ENCODE results near the gene VAMP8.
"Not testable (repeated sequence)": the region's sequence is repeated elsewhere in the genome, so short reads cannot be mapped to it uniquely, and the experiment has no call there.

Gene VAMP8

GRCh38 chr2:85554980-85555612 is 22.3 kb upstream of the VAMP8 start:
- peaks cover 51% of the 10 kb centered on the region; the same call in 1 of the 2 replicates for H3K36me3 ChIP-seq (ENCODE audit: insufficient read depth, low read length)
- no peak overlapping the region for H3K9ac ChIP-seq (ENCODE audit: low read length)
- H3K4me2 ChIP-seq (ENCODE audit: low read length) = no peak overlapping the region
- peaks cover 6% of the 10 kb centered on the region for H3K4me1 ChIP-seq (ENCODE audit: insufficient read depth, low read length, severe bottlenecking)
- no peaks in the 10 kb centered on the region for H4K20me1 ChIP-seq (ENCODE audit: insufficient read depth, low read length)
- no peak overlapping the region for H3K4me3 ChIP-seq (ENCODE audit: low read depth, low read length, poor library complexity, severe bottlenecking)
- H3K27ac ChIP-seq (ENCODE audit: low read depth, low read length, poor library complexity, severe bottlenecking) = no peak overlapping the region
- H3K27me3 ChIP-seq (ENCODE audit: insufficient read depth, low read length) = no peaks in the 10 kb centered on the region
- TF ChIP-seq EZH2 (IDR thresholded peaks at IDR 0.05; ENCODE audit: borderline replicate concordance, low read length) = no peak
- TF ChIP-seq, protein P1, sequence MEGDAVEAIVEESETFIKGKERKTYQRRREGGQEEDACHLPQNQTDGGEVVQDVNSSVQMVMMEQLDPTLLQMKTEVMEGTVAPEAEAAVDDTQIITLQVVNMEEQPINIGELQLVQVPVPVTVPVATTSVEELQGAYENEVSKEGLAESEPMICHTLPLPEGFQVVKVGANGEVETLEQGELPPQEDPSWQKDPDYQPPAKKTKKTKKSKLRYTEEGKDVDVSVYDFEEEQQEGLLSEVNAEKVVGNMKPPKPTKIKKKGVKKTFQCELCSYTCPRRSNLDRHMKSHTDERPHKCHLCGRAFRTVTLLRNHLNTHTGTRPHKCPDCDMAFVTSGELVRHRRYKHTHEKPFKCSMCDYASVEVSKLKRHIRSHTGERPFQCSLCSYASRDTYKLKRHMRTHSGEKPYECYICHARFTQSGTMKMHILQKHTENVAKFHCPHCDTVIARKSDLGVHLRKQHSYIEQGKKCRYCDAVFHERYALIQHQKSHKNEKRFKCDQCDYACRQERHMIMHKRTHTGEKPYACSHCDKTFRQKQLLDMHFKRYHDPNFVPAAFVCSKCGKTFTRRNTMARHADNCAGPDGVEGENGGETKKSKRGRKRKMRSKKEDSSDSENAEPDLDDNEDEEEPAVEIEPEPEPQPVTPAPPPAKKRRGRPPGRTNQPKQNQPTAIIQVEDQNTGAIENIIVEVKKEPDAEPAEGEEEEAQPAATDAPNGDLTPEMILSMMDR (IDR thresholded peaks at IDR 0.05; ENCODE audit: low read length) = no peak
- H2AFZ ChIP-seq (ENCODE audit: low read length) = no peak overlapping the region
- H3K9me3 ChIP-seq (ENCODE audit: low read length) = no peaks in the 10 kb centered on the region
- H3K79me2 ChIP-seq (ENCODE audit: insufficient read depth, low read length) = peaks cover 3% of the 10 kb centered on the region; the same call in 1 of the 2 replicates
- H3F3A ChIP-seq (ENCODE audit: insufficient read depth, low read length) = no peaks in the 10 kb centered on the region
- no peaks in the 10 kb centered on the region for H3K9me2 ChIP-seq (ENCODE audit: low read depth, low read length)

GRCh38 chr2:85557130-85557529 is 20.3 kb upstream of the VAMP8 start:
- Histone ChIP-seq H3K4me3 (ENCODE audit: low read depth, low read length, poor library complexity, severe bottlenecking) (no peak overlapping the region), H3K36me3 (ENCODE audit: insufficient read depth, low read length) (peaks cover 33% of the 10 kb centered on the region; the same call in 1 of the 2 replicates), H3K9me2 (ENCODE audit: low read depth, low read length) (no peaks in the 10 kb centered on the region), H3K4me1 (ENCODE audit: insufficient read depth, low read length, severe bottlenecking) (peaks cover 17% of the 10 kb centered on the region), H3K27ac (ENCODE audit: low read depth, low read length, poor library complexity, severe bottlenecking) (no peak overlapping the region), H3K79me2 (ENCODE audit: insufficient read depth, low read length) (peaks cover 12% of the 10 kb centered on the region), H3K9me3 (ENCODE audit: low read length) (no peaks in the 10 kb centered on the region), H2AFZ (ENCODE audit: low read length) (no peak overlapping the region), H3K9ac (ENCODE audit: low read length) (no peak overlapping the region), H4K20me1 (ENCODE audit: insufficient read depth, low read length) (no peaks in the 10 kb centered on the region), H3F3A (ENCODE audit: insufficient read depth, low read length) (no peaks in the 10 kb centered on the region), H3K4me2 (ENCODE audit: low read length) (no peak overlapping the region), H3K27me3 (ENCODE audit: insufficient read depth, low read length) (no peaks in the 10 kb centered on the region)
- TF ChIP-seq, protein P1 (IDR thresholded peaks at IDR 0.05; ENCODE audit: low read length) = no peak
- no peak for TF ChIP-seq EZH2 (IDR thresholded peaks at IDR 0.05; ENCODE audit: borderline replicate concordance, low read length)

DNA sequence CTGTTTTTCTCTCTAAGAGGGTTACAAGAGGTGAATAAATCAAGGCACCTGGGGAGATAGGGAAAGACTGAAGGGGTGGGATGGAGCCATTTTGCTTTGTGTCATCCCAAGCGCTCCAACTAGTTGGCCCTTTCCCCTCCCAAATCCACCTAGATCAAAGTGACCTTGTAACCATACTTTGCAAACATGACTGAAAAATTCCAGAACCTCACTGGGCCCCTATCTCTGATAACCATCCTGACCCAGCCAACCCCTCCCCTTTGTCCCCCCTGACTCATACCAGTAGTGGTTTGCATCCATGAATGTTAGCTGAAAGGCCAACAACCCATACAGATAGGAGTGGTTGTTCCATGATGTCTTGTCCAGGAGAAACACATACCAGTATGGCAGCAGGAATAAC is 19.2 kb upstream of the VAMP8 start:
- H3K27me3 ChIP-seq (ENCODE audit: insufficient read depth, low read length) = no peaks in the 10 kb centered on the region
- H3K9ac ChIP-seq (ENCODE audit: low read length) = no peak overlapping the region
- peaks cover 25% of the 10 kb centered on the region; the same call in 1 of the 2 replicates for H3K36me3 ChIP-seq (ENCODE audit: insufficient read depth, low read length)
- H2AFZ ChIP-seq (ENCODE audit: low read length) = no peak overlapping the region
- TF ChIP-seq, protein P1 (IDR thresholded peaks at IDR 0.05; ENCODE audit: low read length) = no peak
- no peak for TF ChIP-seq EZH2 (IDR thresholded peaks at IDR 0.05; ENCODE audit: borderline replicate concordance, low read length)
- H4K20me1 ChIP-seq (ENCODE audit: insufficient read depth, low read length) = no peaks in the 10 kb centered on the region
- H3K4me1 ChIP-seq (ENCODE audit: insufficient read depth, low read length, severe bottlenecking) = peaks cover 19% of the 10 kb centered on the region
- no peaks in the 10 kb centered on the region for H3K9me2 ChIP-seq (ENCODE audit: low read depth, low read length)
- H3K4me2 ChIP-seq (ENCODE audit: low read length) = no peak overlapping the region
- no peak overlapping the region for H3K27ac ChIP-seq (ENCODE audit: low read depth, low read length, poor library complexity, severe bottlenecking)
- H3K79me2 ChIP-seq (ENCODE audit: insufficient read depth, low read length) = peaks cover 12% of the 10 kb centered on the region
- no peaks in the 10 kb centered on the region for H3F3A ChIP-seq (ENCODE audit: insufficient read depth, low read length)
- H3K4me3 ChIP-seq (ENCODE audit: low read depth, low read length, poor library complexity, severe bottlenecking) = no peak overlapping the region
- no peaks in the 10 kb centered on the region for H3K9me3 ChIP-seq (ENCODE audit: low read length)

DNA sequence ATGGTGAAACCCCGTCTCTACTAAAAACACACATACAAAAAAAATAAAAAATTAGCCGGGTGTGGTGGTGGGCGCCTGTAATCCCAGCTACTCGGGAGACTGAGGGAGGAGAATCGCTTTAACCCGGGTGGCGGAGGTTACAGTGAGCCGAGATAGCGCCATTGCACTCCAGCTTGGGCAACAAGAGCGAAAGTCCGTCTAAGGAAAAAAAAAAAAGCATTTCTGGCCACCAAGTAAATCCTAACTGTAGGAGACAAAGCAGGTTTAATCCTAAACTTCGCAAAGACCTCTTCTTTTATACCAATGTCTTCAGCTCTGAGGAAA is 17.0 kb upstream of the VAMP8 start:
- not testable (repeated sequence) for H2AFZ ChIP-seq (ENCODE audit: low read length); H3K9me3 ChIP-seq (ENCODE audit: low read length); H3K36me3 ChIP-seq (ENCODE audit: insufficient read depth, low read length); H3K27ac ChIP-seq (ENCODE audit: low read depth, low read length, poor library complexity, severe bottlenecking); H3K27me3 ChIP-seq (ENCODE audit: insufficient read depth, low read length); H4K20me1 ChIP-seq (ENCODE audit: insufficient read depth, low read length); H3F3A ChIP-seq (ENCODE audit: insufficient read depth, low read length); H3K9me2 ChIP-seq (ENCODE audit: low read depth, low read length)
- peak overlapping the region; percentile 71 for H3K4me3 ChIP-seq (ENCODE audit: low read depth, low read length, poor library complexity, severe bottlenecking)
- H3K4me1 ChIP-seq (ENCODE audit: insufficient read depth, low read length, severe bottlenecking) = peaks cover 25% of the 10 kb centered on the region
- H3K9ac ChIP-seq (ENCODE audit: low read length) = peak overlapping the region; percentile 77
- peaks cover 12% of the 10 kb centered on the region for H3K79me2 ChIP-seq (ENCODE audit: insufficient read depth, low read length)
- H3K4me2 ChIP-seq (ENCODE audit: low read length) = peak overlapping the region; percentile 79
